DMS153 treated with DMSO at 0.1 percent for 48 hours (cell line): ENCODE data around the gene SH3BP5L.
A peak's percentile ranks its signal among the peaks of the same experiment; 100 is the strongest.

Source experiments
- DNase-seq: peaks from one replicate; lab custom pipeline; 2025; ENCODE audit not compliant: unreplicated experiment; lab: John Stamatoyannopoulos, UW

SH3BP5L gene

DNA sequence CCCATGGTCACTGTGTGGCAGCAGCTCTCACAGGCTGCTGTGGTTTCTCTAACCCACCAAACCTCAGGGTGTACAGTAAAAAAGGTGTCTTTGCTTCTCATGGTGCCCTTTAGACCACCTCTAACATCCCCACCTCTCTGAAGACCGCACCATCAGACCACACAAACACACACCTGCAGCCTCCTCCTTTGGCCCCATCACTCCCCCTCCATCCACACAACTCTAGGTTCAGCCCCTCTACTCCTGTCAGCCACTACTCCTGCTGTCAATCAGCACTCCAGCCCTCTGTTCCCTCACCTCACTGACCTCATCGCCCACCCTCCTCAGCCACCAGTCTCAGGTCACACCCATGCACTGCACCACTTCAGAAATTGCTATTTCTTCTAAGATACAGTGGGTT lies 25.7 kb upstream of the SH3BP5L start:
- no peak for DNase-seq

DNA sequence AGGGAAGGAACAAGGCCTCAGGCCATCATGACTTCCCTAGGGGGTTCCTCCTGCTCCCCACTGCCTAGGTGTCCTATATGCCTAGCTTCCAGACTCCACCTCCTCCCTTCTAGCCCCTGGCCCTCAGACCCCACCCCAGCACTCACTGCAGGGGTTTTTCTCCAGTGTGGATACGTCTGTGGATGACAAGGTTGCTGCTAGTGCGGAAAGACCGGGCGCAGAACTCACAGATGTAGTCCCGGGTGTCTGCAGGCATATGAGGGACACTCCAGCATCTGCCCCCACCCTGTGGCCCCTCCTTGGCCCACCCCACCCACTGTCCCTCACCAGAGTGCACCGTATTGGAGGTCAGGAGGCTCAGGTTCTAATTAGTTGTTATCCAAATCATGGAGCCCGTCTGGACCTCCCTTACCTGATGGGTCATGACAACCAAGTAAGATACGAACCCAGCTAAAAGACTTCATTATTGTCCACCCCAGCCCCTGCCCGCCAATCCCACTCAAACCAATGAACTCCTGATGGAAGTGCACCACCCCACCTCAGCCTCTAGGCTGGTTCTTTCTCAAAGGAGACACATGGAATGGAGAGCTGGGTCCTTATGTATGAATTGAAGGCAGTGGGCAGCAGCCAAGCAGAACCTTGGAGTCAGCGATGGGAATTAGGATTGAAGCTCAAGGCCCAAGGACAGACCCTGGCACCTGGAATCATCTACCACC lies 25.0 kb upstream of the SH3BP5L start:
- no peak for DNase-seq

DNA sequence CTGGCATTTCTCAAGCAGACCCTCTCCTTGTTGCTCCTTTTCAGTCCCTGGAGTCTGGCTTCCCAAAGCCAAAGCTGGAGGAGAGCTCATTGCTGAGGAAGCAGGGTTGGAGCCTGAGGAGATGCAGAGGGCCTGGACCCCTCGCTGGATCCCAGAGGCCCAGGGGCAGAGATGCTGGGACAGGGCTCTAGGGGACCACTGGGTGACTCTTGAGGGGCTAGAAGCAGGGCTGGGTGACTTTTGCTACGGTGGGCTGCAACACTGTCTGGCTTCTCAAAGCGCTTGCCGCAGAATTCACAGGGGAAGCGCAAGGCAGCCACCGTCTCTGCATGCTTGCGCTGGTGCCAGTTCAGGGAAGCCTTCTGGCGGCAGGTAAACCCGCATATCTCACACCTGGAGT lies 24.4 kb upstream of the SH3BP5L start:
- no peak for DNase-seq

DNA sequence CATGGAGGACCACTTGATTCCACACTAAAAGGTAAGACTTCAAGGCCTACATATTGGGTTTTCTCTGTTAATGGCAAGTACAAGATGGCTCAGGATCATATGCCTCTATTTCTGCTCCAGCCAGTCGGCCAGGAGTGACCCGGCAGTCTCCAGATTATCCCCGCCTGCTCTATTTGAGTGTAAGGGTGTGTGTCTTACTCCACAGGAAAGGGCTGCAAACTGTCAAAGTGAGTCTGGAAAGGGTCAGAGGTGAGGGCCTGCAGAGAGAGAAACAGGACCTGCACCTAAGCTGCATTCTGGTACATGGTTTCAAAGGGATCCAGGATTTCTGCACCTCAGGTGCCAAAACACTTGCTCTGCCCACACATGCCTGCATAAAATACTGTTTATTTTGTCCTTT lies 23.9 kb upstream of the SH3BP5L start:
- DNase-seq: no peak

DNA sequence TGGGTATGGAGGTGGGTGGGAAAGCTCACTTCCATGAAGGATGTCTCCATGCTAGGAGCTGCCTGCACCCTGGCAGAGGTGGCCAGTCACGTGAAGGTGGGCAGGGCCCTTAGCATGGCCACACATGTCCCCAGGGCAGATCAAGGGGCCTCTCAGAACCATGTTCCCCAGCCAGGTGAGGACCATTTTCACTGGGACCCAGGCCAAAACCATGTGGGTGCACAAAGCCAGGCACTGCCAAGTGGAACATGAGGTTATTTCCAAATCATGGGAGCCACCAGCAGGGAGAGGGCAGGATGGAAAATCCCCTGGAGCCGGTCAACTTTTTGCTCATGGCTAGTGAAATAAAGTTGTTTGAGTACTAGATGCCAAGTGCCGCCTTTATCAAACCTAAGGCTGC lies 23.4 kb upstream of the SH3BP5L start:
- DNase-seq: no peak

DNA sequence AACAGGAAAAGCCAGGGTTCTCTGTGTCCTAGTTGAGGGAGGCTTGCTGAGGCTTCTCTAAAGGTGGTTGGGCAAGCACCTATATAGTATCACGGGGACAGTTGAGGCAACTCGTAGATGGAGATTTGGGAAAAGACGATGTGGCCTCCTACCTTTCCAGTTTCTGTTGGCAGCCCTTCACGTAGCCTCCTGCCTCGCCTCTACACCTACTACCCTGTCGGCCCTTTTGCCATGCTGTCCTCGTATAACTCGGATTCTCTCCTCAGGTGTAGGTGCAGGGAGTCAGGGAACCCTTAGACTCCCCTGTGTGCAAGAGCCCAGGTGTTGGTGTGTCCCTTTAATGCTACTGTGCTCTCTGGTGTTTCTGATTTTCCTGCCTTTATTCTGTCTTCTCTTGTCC lies 22.9 kb upstream of the SH3BP5L start:
- no peak for DNase-seq

DNA sequence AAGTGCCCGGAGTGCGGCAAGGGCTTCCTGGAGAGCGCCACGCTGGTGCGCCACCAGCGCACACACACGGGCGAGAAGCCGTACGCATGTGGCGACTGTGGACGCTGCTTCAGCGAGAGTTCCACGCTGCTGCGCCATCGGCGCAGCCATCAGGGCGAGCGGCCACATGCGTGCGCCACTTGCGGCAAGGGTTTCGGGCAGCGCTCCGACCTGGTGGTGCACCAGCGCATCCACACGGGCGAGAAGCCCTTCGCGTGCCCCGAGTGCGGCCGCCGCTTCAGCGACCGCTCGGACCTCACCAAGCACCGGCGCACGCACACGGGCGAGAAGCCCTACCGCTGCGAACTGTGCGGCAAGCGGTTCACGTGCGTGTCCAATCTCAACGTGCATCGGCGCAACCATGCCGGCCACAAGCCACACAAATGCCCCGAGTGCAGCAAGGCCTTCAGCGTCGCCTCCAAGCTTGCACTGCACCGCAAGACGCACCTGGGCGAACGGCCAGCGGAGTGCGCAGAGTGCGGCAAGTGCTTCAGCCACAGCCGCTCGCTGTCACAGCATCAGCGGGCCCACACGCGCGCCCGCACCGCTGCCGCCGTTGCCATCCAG lies 22.3 kb upstream of the SH3BP5L start:
- no peak for DNase-seq

DNA sequence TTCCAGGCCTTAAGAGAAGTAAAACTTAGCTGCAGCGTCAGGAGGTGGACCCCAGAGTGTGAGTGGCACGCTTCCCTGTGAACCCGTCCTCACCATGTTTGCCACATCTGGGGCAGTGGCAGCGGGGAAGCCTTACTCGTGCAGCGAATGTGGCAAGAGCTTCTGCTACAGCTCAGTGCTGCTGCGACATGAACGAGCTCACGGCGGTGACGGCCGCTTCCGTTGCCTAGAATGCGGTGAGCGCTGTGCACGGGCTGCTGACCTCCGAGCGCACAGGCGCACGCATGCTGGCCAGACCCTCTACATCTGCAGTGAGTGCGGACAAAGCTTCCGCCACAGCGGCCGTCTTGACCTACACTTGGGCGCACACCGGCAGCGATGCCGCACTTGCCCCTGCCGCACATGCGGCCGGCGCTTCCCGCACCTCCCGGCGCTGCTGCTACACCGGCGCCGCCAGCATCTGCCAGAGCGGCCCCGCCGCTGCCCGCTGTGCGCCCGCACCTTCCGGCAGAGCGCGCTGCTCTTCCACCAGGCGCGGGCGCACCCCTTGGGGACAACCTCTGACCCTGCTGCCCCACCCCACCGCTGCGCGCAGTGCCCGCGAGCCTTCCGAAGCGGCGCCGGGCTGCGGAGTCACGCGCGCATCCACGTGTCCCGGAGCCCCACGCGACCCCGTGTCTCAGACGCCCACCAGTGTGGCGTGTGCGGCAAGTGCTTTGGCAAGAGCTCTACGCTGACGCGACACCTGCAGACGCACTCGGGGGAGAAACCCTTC lies 21.7 kb upstream of the SH3BP5L start:
- DNase-seq: no peak

DNA sequence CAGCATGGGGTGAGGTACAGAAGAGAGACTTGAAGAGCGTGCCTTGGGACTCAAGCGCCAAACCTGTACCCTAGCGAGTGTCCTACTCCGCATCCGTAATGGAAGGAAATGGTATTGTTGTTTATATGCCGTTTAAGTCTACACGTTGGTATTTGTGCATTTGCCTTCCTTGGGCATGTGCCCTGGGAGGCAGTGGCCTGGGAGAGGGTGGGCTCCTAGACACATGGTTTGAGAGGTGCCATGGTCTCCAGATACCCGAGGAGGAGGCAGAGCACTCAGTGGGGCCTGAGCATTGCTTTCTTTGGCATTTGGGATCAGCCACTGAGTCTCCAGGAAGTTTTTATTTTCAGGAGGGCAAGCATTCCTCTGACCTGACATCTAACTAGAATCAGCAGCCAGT lies 18.8 kb upstream of the SH3BP5L start:
- no peak for DNase-seq

DNA sequence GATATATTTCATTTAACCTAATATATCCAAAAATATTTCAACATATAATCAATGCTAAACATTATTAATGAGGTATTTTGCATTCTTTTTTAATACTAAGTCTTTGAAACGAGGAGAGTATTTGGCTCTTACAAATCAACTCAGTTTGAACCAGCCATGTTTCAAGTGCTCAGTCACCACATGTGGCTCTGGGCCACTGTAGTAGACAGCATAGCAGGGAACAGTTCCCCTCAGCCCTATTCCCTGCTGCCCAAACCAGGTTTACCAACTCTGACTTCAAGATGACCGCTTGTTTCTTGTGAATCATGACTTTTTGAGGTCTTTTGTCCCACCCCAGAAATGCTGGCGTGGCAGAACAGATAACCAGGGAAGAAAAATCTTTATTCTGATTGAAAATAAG lies 18.0 kb upstream of the SH3BP5L start:
- no peak for DNase-seq

DNA sequence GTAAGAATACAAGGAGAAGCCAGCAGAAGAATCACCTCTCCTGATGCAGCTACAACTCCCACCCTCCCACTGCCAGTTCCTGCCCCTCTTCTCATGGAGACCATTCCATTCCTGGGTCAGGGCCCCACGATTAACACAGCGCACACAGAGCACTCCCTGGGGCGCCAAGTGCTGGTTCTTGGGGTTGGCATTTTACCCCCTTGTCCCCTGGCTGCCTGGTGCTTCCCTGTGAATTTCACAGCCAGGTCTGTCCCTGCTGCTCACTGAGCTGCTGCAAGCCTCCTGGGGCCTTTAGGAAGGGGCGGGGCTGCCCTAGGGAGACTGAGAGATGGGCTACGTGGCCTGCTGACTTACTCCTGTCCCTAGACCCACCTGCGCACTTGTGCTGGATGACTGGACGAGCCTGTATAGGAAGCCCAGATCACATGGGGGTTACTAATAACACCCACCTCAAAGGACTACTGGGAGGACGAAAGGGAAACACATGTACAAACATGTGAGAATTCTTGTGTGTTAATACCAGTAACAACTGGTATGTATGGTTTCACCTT lies 17.1 kb upstream of the SH3BP5L start:
- DNase-seq: no peak

DNA sequence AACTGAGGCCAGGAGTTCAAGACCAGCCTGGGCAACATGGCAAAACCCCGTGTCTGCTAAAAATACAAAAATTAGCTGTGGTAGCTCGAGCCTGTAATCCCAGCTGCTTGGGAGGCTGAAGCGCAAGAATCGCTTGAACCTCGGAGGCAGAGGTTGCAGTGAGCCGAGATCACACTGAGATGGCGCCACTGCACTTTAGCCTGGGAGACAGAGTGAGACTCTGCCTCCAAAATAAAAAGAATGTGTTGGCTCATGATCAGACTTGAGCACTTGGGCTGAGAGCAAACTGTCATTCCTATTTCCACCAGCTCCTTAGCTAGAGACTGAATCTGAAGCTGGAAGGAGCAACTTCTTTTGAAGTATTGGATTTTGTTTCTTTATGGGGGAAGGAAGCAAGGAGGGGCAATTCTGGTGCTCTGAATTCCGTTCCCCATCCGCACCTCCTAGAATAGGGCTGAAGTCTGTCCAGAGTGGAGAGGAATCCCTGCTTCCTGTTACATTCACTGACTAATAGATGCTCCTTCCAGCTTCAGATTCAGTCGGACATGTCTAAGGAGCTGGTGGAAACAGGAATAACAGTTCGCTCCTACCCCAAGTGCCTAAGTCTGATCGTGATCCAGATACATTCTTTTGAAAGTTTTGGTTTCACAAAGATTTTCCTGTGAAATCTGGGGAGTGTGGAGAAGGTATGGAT lies 16.1 kb upstream of the SH3BP5L start:
- DNase-seq: no peak

DNA sequence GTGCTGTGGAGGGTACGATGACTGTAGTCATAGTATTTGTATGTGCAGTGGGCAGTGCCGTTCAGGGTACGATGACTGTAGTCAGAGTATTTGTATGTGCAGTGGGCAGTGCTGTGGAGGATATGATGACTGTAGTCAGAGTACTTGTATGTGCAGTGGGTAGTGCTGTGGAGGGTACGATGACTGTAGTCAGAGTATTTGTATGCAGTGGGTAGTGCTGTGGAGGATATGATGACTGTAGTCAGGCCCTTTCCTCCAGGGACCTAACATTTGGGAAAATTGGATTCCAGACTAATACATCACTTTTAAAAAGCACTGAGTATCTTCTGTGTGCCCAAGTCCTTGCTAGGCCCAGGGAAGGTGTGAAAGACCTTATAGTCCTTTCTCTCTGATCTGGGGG lies 15.2 kb upstream of the SH3BP5L start:
- no peak for DNase-seq

DNA sequence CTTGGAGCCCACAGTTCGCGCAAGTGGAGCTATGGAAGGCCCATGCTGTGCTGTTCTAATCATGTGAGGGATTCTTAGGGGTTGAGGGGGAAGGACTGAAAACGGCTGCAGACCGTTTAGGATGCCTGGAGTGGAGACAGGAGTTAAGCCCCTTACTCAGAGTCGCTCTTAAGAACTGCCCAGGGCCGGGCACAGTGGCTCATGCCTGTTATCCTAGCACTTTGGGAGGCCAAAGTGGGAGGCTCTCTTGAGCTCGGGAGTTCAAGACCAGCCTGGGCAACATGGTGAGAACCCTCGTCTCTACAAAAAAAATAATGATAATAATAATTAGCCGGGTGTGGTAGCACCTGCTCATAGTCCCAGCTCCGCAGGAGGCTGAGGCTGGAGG lies 13.4 kb upstream of the SH3BP5L start:
- no peak for DNase-seq

DNA sequence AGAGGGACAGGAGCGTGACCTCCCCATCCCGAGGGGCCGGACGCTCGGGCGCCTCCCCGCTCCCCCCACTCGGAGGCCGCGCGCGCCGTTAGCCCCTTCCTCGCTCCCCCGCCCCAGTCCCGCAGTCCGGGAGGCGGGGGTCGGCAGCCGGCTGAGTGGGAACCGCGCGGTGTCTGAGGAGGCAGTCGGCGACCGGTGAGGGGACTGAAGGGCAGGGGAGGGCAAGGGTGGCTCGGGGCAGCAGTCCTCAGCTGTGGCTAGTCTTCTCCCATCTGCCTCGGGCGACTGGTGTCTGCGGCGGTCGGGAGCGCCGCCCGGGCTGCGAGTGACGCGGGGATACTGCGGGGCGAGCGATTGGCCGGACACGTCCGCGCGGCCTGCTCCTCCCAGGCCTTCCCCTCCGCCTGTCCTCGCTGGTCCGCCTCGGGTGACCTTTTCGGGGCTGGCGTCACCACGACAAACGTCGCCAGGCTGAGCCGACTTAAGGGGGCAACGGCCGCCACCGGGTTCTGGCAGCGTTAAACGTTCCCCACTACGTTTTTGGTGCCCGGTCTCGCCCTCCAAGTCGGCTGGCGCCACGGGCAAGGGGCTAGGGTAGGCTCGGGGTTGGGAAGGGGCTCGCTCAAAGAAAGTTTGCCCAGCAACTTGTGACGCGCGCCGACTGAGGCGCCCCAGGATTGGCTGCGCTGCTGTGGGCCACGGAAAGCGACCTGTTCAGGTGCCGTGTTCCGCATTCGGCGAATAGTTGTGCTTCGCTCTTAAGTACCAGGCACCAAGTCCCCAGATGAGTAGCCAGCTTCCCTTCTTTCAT lies 12.8 kb upstream of the SH3BP5L start:
- DNase-seq: peak; percentile 85

DNA sequence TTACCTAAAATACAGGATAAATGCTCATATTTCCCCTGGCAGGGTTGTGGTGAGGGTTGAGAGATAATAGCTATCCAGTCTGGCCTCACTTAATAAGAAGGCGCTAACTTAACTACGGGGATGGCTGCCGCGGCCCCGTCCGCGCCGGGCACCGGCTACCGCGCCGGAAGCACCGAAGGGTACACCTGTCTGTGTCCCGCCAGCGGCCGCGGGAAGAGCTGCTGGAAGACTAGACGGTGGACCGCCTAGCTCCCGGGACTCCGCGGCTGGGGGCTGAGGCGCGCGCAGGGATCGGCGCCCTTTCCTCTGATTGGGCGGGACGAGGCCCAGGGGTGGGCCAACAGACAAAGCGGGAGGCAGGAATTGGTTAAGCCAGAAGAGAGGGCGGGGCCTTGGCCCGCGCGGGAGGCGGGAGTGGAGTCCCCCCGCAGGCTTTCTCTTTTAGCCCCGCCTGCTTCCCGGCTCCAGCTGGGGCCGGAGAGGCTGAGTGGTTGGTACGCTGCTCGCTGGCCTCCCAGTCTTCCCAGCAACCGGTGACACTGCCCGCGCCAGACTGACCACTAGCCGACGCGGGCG lies 12.2 kb upstream of the SH3BP5L start, which contains the start of gene ZNF672:
Gene ZNF672 (plus strand): TSS at position 444 of the 576 bp plus-strand sequence. CDS start 9,051 bp downstream, outside the sequence.
- peak; percentile 98 for DNase-seq

DNA sequence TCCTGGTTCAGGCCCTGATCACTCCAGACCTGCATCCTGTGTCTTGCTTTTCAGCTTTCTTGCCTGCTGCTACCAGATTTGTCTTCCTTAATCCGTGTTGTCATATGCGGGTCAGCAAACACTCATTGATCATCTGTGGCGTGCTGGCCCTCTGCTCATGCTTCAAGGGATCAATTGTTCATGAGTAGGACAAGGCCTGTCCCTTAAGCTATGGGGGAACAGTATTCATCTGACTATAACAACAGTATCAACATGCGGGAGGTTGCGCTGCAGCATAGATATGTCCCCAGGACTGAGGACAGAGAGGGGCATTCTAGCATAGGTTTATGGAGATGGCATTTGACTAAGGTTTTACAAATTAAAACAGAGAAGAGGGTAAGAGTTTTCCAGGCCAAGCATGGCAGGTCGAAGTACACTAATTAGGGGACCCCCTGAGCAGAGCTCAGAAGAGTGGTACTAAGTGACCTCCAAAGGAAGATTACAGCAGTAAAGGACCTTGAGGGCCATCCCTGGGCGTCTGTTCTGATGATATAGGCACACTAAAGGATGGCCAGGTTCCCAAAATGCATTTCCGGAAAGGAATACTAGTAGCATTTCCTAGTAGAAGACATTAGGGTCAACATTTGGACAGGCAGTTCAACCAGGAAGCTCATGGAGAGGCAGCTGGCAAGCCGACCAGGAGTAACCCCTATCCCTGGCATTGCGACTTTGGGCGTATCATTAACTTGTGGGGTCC lies 11.5 kb upstream of the SH3BP5L start:
- peak; percentile 73 for DNase-seq

DNA sequence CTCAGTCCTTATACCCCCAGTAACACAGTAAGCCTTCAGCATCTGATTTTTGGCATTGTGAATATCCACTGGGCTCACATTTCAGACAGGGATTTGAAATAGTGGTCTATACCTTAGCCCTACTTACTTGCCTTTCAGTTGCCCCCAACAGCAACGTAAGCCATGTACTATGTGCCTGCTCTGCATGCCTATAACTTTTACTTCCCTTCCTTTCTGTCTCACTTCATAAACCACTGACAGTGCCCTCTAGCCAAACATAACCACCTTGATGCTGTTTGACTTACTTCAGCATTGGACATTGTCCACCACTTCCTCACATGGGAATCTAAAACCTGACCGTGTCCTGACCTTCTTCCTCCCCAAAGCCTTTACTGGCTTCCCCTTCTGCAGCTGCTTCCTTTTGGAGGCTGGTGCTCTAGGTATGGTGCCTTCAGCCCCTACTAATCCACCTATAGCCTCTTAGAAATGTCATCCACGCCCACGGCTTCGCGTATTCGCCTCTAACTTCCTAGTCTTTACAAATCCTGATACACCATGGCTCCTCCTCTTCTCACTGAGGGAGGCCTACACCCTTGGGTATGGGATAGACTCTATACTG lies 8.7 kb upstream of the SH3BP5L start:
- DNase-seq: no peak

DNA sequence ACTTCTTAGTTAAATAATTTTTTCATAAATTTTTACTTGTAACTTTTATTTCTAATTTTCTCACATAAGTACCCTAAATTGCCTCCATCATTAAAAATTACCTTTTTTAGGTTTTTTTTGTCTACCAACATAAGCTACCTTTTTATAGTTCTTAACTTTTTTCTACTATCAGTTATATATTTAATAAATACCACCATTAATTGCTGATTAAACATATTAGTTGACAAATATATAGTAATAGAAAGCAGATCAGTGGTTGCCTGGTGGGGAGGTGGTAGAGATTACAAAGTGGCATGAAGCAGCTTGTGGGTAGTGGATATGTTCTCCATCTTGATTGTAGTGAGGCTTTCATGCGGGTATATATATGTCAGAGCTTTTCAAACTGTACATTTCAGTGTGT lies 6.1 kb upstream of the SH3BP5L start:
- no peak for DNase-seq
